Gastroesophageal sphincter (tissue), 3 donors: ENCODE data around the gene ZFYVE28.

Source experiments
- CTCF ChIP-seq, 4 experiments: fragments of 200-600 bp in 2 of 4; fragments of 450-650 bp in 2 of 4; sonication (generic) in 1 of 4; IDR thresholded peaks; one replicate each; pipeline ENCODE4 v1.5.1; 2017 to 2019; ENCODE audit warnings: antibody characterized with exemption in 4 of 4, mild to moderate bottlenecking in 2 of 4, moderate library complexity in 2 of 4
- EP300 ChIP-seq: sonication (generic); formaldehyde crosslinking; IDR thresholded peaks from one replicate; pipeline ENCODE4 v1.6.1; 2017; ENCODE audit warnings: antibody characterized with exemption, mild to moderate bottlenecking

GRCh38 chr4:2436301-2436700 lies 17.9 kb upstream of the ZFYVE28 start:
- TF ChIP-seq CTCF (IDR thresholded peaks at IDR 0.05) (no peak), EP300 (no peak)
